ENCODE measurements around the gene HOXC10.

Gene HOXC10

GRCh38 chr12:54039417-54040147 lies 54.6 kb downstream of the HOXC10 start:
- no peaks in the 10 kb centered on the region for H3K9me3 ChIP-seq (ENCODE audit: control insufficient read depth, insufficient read depth, low read length)
- no peak overlapping the region for H3K4me3 ChIP-seq (ENCODE audit: low read depth, low read length)
- H3K27ac ChIP-seq (ENCODE audit: low read depth, low read length), result no peak overlapping the region
- H3K4me1 ChIP-seq (ENCODE audit: control insufficient read depth, insufficient read depth, low read length), result no peaks in the 10 kb centered on the region
- peaks cover 100% of the 10 kb centered on the region for H3K27me3 ChIP-seq (ENCODE audit: control insufficient read depth, insufficient read depth, low read length)
- no peaks in the 10 kb centered on the region for H3K36me3 ChIP-seq (ENCODE audit: control insufficient read depth, insufficient read depth, low read length)
- no peak overlapping the region for H3K9ac ChIP-seq (ENCODE audit: low read depth, low read length)
